Peyer's patch (tissue), 4 donors: Measurements from ENCODE around the gene HMGB2. TPM values are rescaled to one million over a fixed set of nuclear protein-coding genes. Genes with fewer than 3 reads are reported as not detected.

Experiments
- DNase-seq, 3 donors: peaks; one replicate each; pipeline ENCODE4 v3.0.0-alpha.2; 2017 to 2019
- H3K27ac ChIP-seq, 4 donors: fragments of 200-600 bp; sonication (generic); one replicate each; pipeline ENCODE4 v1.5.1; 2016 to 2019
- H3K27me3 ChIP-seq, 2 donors: fragments of 200-600 bp; sonication (generic); one replicate each; pipeline ENCODE4 v1.5.1; 2019
- H3K36me3 ChIP-seq, 3 donors: fragments of 200-600 bp; sonication (generic); one replicate each; pipeline ENCODE4 v1.5.1; 2016 to 2019
- H3K4me1 ChIP-seq, 4 donors: fragments of 200-600 bp; sonication (generic); one replicate each; pipeline ENCODE4 v1.5.1; 2016 to 2019
- H3K4me3 ChIP-seq, 4 donors: fragments of 200-600 bp; sonication (generic); 1 replicate in 3 of 4; 2 replicates in 1 of 4; pipeline ENCODE4 v1.5.1; 2016 to 2019; ENCODE audit warnings: mild to moderate bottlenecking in 1 of 4
- H3K9me3 ChIP-seq, 4 donors: fragments of 200-600 bp; sonication (generic); one replicate each; pipeline ENCODE4 v1.5.1; 2016 to 2019; ENCODE audit warnings: mild to moderate bottlenecking in 1 of 4
- CTCF ChIP-seq, 6 experiments: fragments of 450-650 bp in 4 of 6; fragments of 200-600 bp in 2 of 6; sonication (generic) in 1 of 6; IDR thresholded peaks; one replicate each; pipeline ENCODE4 v1.5.1; 2017 to 2019; ENCODE audit warnings: antibody characterized with exemption in 6 of 6, mild to moderate bottlenecking in 3 of 6, moderate library complexity in 1 of 6
- POLR2A ChIP-seq, 2 donors: fragments of 450-650 bp; IDR thresholded peaks; one replicate each; pipeline ENCODE4 v1.5.1; 2017; ENCODE audit warnings: antibody characterized with exemption in 2 of 2, mild to moderate bottlenecking in 2 of 2, moderate library complexity in 2 of 2
- total RNA-seq, 4 donors: library from RNA; depleted of rRNA; stranded (reverse); fragments of >200 nt; gene quantifications; one replicate each; pipeline ENCODE4 v1.1.0, GENCODE V29; 2016

The HMGB2 gene
- total RNA-seq, 4 donors from 2014 or later: 30.4 to 112 (median 34.6) TPM

DNA sequence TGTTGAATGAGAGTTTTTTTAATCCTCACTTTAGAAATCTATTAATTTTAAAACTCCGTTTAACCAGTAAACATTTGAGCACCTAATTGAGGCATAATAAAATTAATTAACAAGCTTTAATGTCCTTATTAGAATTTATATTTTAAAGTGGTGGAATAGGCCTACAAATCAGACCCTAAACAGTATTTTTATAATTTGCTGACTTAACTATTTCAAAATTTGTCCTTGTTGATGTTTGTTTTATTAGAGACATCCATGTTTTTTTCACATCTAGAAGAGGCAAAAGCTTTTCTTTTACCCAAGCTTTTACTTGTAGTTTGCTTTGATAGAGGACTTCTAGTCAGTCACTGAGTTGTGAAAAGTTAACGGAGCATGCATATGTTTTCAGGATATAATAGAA lies 40.4 kb upstream of the HMGB2 start:
- Histone ChIP-seq H3K9me3 (no peaks in the 10 kb centered on the region), H3K27ac (no peak overlapping the region), H3K4me3 (no peak overlapping the region), H3K4me1 (peaks cover 0 to 17% (median 0%) of the 10 kb centered on the region in 4 donors), H3K36me3 (no peaks in the 10 kb centered on the region), H3K27me3 (no peaks in the 10 kb centered on the region)
- no peak for DNase-seq
- TF ChIP-seq CTCF (IDR thresholded peaks at IDR 0.05) (no peak), POLR2A (IDR thresholded peaks at IDR 0.05) (no peak)

- peak overlapping the region; percentile 79 to 96 (median 89) for H3K4me3 ChIP-seq
- no peaks in the 10 kb centered on the region for H3K27me3 ChIP-seq
- peak overlapping the region; percentile 62 to 95 (median 92) for H3K27ac ChIP-seq
- no peak for TF ChIP-seq POLR2A (IDR thresholded peaks at IDR 0.05)
- peak in 1 of 6 experiments; percentile 1 for TF ChIP-seq CTCF (IDR thresholded peaks at IDR 0.05)
- H3K36me3 ChIP-seq: no peaks in the 10 kb centered on the region
- H3K4me1 ChIP-seq: peaks cover 0 to 20% (median 0%) of the 10 kb centered on the region in 4 donors
- H3K9me3 ChIP-seq: no peaks in the 10 kb centered on the region
- DNase-seq: peak; percentile 36 to 81 (median 78)
Measured at GRCh38 chr4:173371292-173372192, 37.4 kb upstream of the HMGB2 start.

DNA sequence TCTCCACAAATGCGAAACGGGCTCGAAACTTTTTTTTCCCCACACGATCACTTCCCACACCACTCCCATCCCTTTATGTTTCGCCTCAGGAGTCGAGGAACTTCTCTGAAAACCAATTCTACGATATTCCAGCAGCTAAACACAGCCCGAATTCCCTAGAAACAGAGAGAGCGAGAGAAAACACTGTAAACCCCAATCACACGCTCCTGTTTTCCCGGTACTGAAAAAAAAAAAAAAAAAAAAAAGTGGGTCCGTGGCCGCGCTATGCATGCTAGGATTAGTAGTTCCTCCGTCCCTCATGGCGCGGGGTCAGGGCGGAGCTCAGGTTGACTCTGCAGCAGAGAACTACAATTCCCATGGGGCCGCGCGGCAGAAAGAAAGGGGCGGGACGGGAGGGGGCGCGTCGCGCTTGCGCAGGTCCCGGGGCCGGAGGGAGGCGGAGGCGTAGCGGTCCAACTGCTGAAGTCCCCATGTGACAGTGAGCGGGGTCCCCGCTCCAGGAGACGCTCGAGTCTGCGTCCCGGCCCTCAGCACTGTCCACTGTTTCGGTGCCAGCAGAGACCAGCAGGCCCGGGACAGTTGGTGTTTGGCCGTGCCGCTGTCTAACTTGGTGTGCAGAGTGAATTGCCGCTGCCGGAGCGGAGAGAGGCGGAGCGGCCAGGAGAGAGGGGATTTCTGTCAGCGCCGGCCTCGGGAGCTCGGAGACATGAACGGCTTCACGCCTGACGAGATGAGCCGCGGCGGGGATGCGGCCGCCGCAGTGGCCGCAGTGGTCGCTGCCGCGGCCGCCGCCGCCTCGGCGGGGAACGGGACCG lies 36.5 kb upstream of the HMGB2 start, which contains the start of gene SAP30:
SAP30 (plus strand) TSS at position 478 of the 815 bp plus-strand sequence; CDS start at position 707, 229 bp downstream.
- Histone ChIP-seq H3K4me3 (peak within 1 kb of the TSS; percentile 79 to 96 (median 89)), H3K9me3 (no peaks in the 10 kb centered on the region), H3K27me3 (no peaks in the 10 kb centered on the region), H3K4me1 (peaks cover 0 to 20% (median 0%) of the 10 kb centered on the region in 4 donors), H3K27ac (peak within 1 kb of the TSS; percentile 90 to 96 (median 94)), H3K36me3 (no peaks in the 10 kb centered on the region)
- DNase-seq: peak; percentile 98 to 99 (median 99)
- TF ChIP-seq POLR2A (IDR thresholded peaks at IDR 0.05): peak; percentile 85 to 93
- no peak for TF ChIP-seq CTCF (IDR thresholded peaks at IDR 0.05)

- H3K4me1 ChIP-seq: peaks cover 0 to 20% (median 0%) of the 10 kb centered on the region in 4 donors
- H3K4me3 ChIP-seq: peak overlapping the region; percentile 79 to 96 (median 89)
- DNase-seq: peak; percentile 66 to 85 (median 69)
- no peaks in the 10 kb centered on the region for H3K36me3 ChIP-seq
- peak overlapping the region; percentile 89 to 96 (median 92) for H3K27ac ChIP-seq
- H3K9me3 ChIP-seq: no peaks in the 10 kb centered on the region
- H3K27me3 ChIP-seq: no peaks in the 10 kb centered on the region
- TF ChIP-seq POLR2A (IDR thresholded peaks at IDR 0.05) (no peak), CTCF (IDR thresholded peaks at IDR 0.05) (no peak)
Measured at GRCh38 chr4:173370130-173370476, 35.9 kb upstream of the HMGB2 start.

- Histone ChIP-seq H3K27me3 (no peaks in the 10 kb centered on the region), H3K36me3 (no peaks in the 10 kb centered on the region), H3K4me1 (peaks cover 0 to 9% (median 0%) of the 10 kb centered on the region in 4 donors), H3K27ac (no peak overlapping the region), H3K4me3 (no peak overlapping the region), H3K9me3 (no peaks in the 10 kb centered on the region)
- DNase-seq: no peak
- TF ChIP-seq POLR2A (IDR thresholded peaks at IDR 0.05): no peak
- no peak for TF ChIP-seq CTCF (IDR thresholded peaks at IDR 0.05)
Measured at GRCh38 chr4:173367946-173368345, 33.8 kb upstream of the HMGB2 start.
